GM03348 (cell line): ENCODE measurements around the gene PAPSS2.
A peak's percentile ranks its signal among the peaks of the same experiment; 100 is the strongest.

Experiments
- DNase-seq: peaks from one replicate; pipeline ENCODE4 v3.0.0; 2012; ENCODE audit warnings: low spot score

Gene PAPSS2

GRCh38 chr10:87750817-87751216, 91.1 kb downstream of the PAPSS2 start:
- DNase-seq = no peak

GRCh38 chr10:87751274-87751673, 91.6 kb downstream of the PAPSS2 start:
- no peak for DNase-seq

- peak; percentile 52 for DNase-seq
Measured at GRCh38 chr10:87752566-87752965, 92.9 kb downstream of the PAPSS2 start.

- DNase-seq = no peak
Measured at GRCh38 chr10:87753995-87754866, 94.6 kb downstream of the PAPSS2 start.

- DNase-seq = no peak
Measured at GRCh38 chr10:87757685-87758084, 98.0 kb downstream of the PAPSS2 start.

GRCh38 chr10:87759551-87759950, 99.9 kb downstream of the PAPSS2 start:
- no peak for DNase-seq

GRCh38 chr10:87760195-87760905, 100.7 kb downstream of the PAPSS2 start:
- DNase-seq = no peak

GRCh38 chr10:87761153-87761552, 101.5 kb downstream of the PAPSS2 start:
- no peak for DNase-seq

GRCh38 chr10:87761892-87762291, 102.2 kb downstream of the PAPSS2 start:
- DNase-seq = peak; percentile 5

GRCh38 chr10:87763086-87763861, 103.6 kb downstream of the PAPSS2 start:
- DNase-seq = no peak

- DNase-seq = no peak
Measured at GRCh38 chr10:87764072-87764934, 104.6 kb downstream of the PAPSS2 start.

- DNase-seq = no peak
Measured at GRCh38 chr10:87765666-87766376, 106.1 kb downstream of the PAPSS2 start.

GRCh38 chr10:87767253-87767652, 107.6 kb downstream of the PAPSS2 start:
- no peak for DNase-seq

GRCh38 chr10:87771871-87772500, 112.3 kb downstream of the PAPSS2 start:
- peak; percentile 50 for DNase-seq

- peak; percentile 19 for DNase-seq
Measured at GRCh38 chr10:87775766-87776165, 116.1 kb downstream of the PAPSS2 start.

- DNase-seq = no peak
Measured at GRCh38 chr10:87776328-87776727, 116.7 kb downstream of the PAPSS2 start.

- DNase-seq = no peak
Measured at GRCh38 chr10:87781545-87781944, 121.9 kb downstream of the PAPSS2 start.

GRCh38 chr10:87782721-87783120, 123.0 kb downstream of the PAPSS2 start:
- no peak for DNase-seq

- DNase-seq = no peak
Measured at GRCh38 chr10:87786421-87786820, 126.7 kb downstream of the PAPSS2 start.

- DNase-seq = no peak
Measured at GRCh38 chr10:87790185-87790584, 130.5 kb downstream of the PAPSS2 start.
